ENCODE measurements around the gene URI1.

GRCh38 chr19:29897466-29897865, 44.6 kb upstream of the URI1 start:
- TF ChIP-seq CTCF (conservative IDR thresholded peaks at IDR 0.05; ENCODE audit: low read length) (no peak), EZH2phosphoT487 (IDR thresholded peaks at IDR 0.05; ENCODE audit: borderline replicate concordance, low read depth, low read length) (no peak)
